Fibroblast of villous mesenchyme (primary cell): ENCODE measurements around the gene GALNS. TPM values are rescaled to one million over a fixed set of nuclear protein-coding genes. Genes with fewer than 3 reads are reported as not detected.

ENCODE experiments used
- DNase-seq: peaks from one replicate; pipeline ENCODE4 v3.0.0-alpha.2; 2010; ENCODE audit warnings: low read depth
- H3K4me3 ChIP-seq: 2 replicates; pipeline ENCODE4 v1.5.1; 2011; ENCODE audit warnings: low read depth, mild to moderate bottlenecking, low read length
- total RNA-seq: library from RNA; depleted of rRNA; stranded (reverse); fragments of >200 nt; gene quantifications from 2 replicates; pipeline ENCODE4 v1.2.3, GENCODE V29; 2012
- TF ChIP-seq, protein P1 (sequence below): IDR thresholded peaks from 2 replicates; pipeline ENCODE4 v1.5.1; 2012; ENCODE audit warnings: low read depth, mild to moderate bottlenecking, low read length; ENCODE audit not compliant: insufficient read depth

GALNS gene
- total RNA-seq, 1 donor: 26.3 TPM

DNA sequence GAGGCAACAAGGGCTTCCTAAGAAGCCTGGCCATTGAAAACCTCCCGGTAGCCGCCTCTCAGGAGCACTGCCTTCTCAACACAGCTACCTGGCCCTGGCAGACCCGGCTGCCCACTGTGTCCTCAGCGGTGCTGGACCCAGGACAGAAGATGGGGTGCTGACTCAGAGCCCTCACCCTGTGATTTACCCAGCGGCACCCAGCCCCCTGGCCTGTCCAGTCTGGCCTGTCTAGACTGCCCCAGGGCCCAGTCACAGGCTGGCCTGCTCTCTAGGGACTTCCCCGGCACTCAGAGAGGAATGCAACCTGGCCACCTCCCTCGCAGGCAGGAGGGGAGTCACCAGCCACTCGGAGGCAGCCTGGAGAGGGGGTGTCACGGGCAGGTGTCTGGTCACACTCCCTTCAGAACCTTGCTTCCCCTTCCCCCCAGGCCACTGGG lies 91.8 kb downstream of the GALNS start:
- no peak overlapping the region for H3K4me3 ChIP-seq
- DNase-seq: no peak
- TF ChIP-seq, protein P1, sequence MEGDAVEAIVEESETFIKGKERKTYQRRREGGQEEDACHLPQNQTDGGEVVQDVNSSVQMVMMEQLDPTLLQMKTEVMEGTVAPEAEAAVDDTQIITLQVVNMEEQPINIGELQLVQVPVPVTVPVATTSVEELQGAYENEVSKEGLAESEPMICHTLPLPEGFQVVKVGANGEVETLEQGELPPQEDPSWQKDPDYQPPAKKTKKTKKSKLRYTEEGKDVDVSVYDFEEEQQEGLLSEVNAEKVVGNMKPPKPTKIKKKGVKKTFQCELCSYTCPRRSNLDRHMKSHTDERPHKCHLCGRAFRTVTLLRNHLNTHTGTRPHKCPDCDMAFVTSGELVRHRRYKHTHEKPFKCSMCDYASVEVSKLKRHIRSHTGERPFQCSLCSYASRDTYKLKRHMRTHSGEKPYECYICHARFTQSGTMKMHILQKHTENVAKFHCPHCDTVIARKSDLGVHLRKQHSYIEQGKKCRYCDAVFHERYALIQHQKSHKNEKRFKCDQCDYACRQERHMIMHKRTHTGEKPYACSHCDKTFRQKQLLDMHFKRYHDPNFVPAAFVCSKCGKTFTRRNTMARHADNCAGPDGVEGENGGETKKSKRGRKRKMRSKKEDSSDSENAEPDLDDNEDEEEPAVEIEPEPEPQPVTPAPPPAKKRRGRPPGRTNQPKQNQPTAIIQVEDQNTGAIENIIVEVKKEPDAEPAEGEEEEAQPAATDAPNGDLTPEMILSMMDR: no peak

- H3K4me3 ChIP-seq: no peak overlapping the region
- DNase-seq: no peak
- TF ChIP-seq, protein P1: no peak
These were observed 92.7 kb downstream of the GALNS start for GRCh38 chr16:88764080-88764479.

Other genes with a start within 250 kb of the GALNS start
- gene IL17C, start 218.4 kb downstream of the GALNS start, total RNA-seq: not detected in 2 replicates
- gene CYBA, start 205.9 kb downstream of the GALNS start, total RNA-seq: 152 and 167 TPM in 2 replicates
- gene MVD, start 193.9 kb downstream of the GALNS start, total RNA-seq: 111 and 124 TPM in 2 replicates
- gene SNAI3, start 170.4 kb downstream of the GALNS start, total RNA-seq: not detected in 2 replicates
- gene RNF166, start 150.5 kb downstream of the GALNS start, total RNA-seq: 13.0 and 19.0 TPM in 2 replicates
- gene CTU2, start 150.4 kb downstream of the GALNS start, total RNA-seq: 19.4 and 25.1 TPM in 2 replicates
- 196 and 197 TPM in 2 replicates for gene PIEZO1, start 71.7 kb downstream of the GALNS start, total RNA-seq
- gene CDT1, start 53.2 kb downstream of the GALNS start, total RNA-seq: 7.8 and 12.6 TPM in 2 replicates
- 39.7 and 46.1 TPM in 2 replicates for gene APRT, start 45.0 kb downstream of the GALNS start, total RNA-seq
- gene TRAPPC2L, start 180 bp upstream of the GALNS start, total RNA-seq: 34.5 and 49.6 TPM in 2 replicates
- not detected in 2 replicates for gene PABPN1L, start 9.7 kb upstream of the GALNS start, total RNA-seq
- gene CBFA2T3, start 120.3 kb upstream of the GALNS start, total RNA-seq: not detected in 2 replicates
- gene ACSF3, start 236.9 kb upstream of the GALNS start, total RNA-seq: 20.7 and 22.9 TPM in 2 replicates